Natural killer cell (primary cell): Measurements from ENCODE around the gene PILRB. TPM values are rescaled to one million over a fixed set of nuclear protein-coding genes. Genes with fewer than 3 reads are reported as not detected.
"Not testable (repeated sequence)": the region's sequence is repeated elsewhere in the genome, so short reads cannot be mapped to it uniquely, and the experiment has no call there.

Source experiments
- ATAC-seq, 3 donors: fragments of 150-1000 bp in 2 of 3; fragments of 200-7000 bp in 1 of 3; cut with Tn5 transposase; 1 replicate in 1 of 3; 2 replicates in 2 of 3; pipeline ENCODE4 v1.10.0; 2021; ENCODE audit warnings: mild to moderate bottlenecking in 2 of 3, moderate library complexity in 2 of 3
- DNase-seq, 2 donors: peaks; one replicate each; pipeline versions ENCODE4 v3.0.0 to v3.0.0-alpha.2; 2013 to 2021; ENCODE audit warnings: mixed read lengths in 1 of 2
- H3K27ac ChIP-seq: one replicate; pipeline ENCODE4 v1.5.1; 2013; ENCODE audit warnings: mild to moderate bottlenecking, low read length
- H3K27me3 ChIP-seq: one replicate; pipeline ENCODE4 v1.6.1; 2013; ENCODE audit warnings: low read length; ENCODE audit not compliant: control insufficient read depth, insufficient read depth
- H3K36me3 ChIP-seq: one replicate; pipeline ENCODE4 v1.6.1; 2013; ENCODE audit warnings: low read length; ENCODE audit not compliant: control insufficient read depth, insufficient read depth
- H3K4me1 ChIP-seq: one replicate; pipeline ENCODE4 v1.6.1; 2013; ENCODE audit warnings: low read length; ENCODE audit not compliant: control insufficient read depth, insufficient read depth
- H3K4me3 ChIP-seq: one replicate; pipeline ENCODE4 v1.5.1; 2013; ENCODE audit warnings: low read length
- H3K9me3 ChIP-seq: one replicate; pipeline ENCODE4 v1.6.1; 2013; ENCODE audit warnings: low read length; ENCODE audit not compliant: control insufficient read depth, insufficient read depth
- H3K27ac Mint-ChIP-seq, 2 donors: one replicate each; pipeline ENCODE4 v1.8.0; 2022; ENCODE audit warnings: mild to moderate bottlenecking in 2 of 2, mixed read lengths in 2 of 2, moderate library complexity in 1 of 2
- H3K27me3 Mint-ChIP-seq, 2 donors: one replicate each; pipeline ENCODE4 v1.8.0; 2022; ENCODE audit warnings: low read depth in 2 of 2, mixed read lengths in 2 of 2
- H3K36me3 Mint-ChIP-seq: one replicate; pipeline ENCODE4 v1.8.0; 2022; ENCODE audit warnings: mixed read lengths
- H3K4me1 Mint-ChIP-seq, 2 donors: one replicate each; pipeline ENCODE4 v1.8.0; 2022; ENCODE audit warnings: mixed read lengths in 2 of 2
- H3K4me3 Mint-ChIP-seq: one replicate; pipeline ENCODE4 v1.8.0; 2022; ENCODE audit warnings: mild to moderate bottlenecking, moderate library complexity, mixed read lengths
- H3K9me3 Mint-ChIP-seq, 2 donors: one replicate each; pipeline ENCODE4 v1.8.0; 2022; ENCODE audit warnings: mixed read lengths in 2 of 2
- CTCF ChIP-seq: fragments of 200-600 bp; IDR thresholded peaks from one replicate; pipeline ENCODE4 v1.8.0; 2022; ENCODE audit warnings: antibody characterized with exemption
- WGBS: methylation state at CpG from one replicate; pipeline ENCODE4 v1.1.7; 2013; ENCODE audit warnings: missing lambda C conversion rate; ENCODE audit not compliant: insufficient coverage; 5-methylcytosine and 5-hydroxymethylcytosine counted together
- intact Hi-C: fragments of 100-400 bp; cut with micrococcal nuclease; formaldehyde crosslinking; loops from one replicate; pipeline ENCODE4 v1.14.2; 2022
- total RNA-seq, 4 donors: library from RNA; stranded (reverse); fragments of 120-200 nt in 1 of 4; gene quantifications; one replicate each; pipeline versions ENCODE4 v1.2.3 to v1.2.4, GENCODE V29; 2013 to 2022

PILRB gene
- total RNA-seq: 100 to 1,000 TPM; 143 to 206 (median 157) TPM
- total RNA-seq (2013): 79.6 TPM

- Mint-ChIP-seq H3K9me3 (no peaks in the 10 kb centered on the region), H3K4me1 (peaks cover 17 to 40% of the 10 kb centered on the region in 2 donors), H3K27ac (peak within 1 kb of the TSS; percentile 66 to 98), H3K36me3 (peaks cover 14% of the 10 kb centered on the region), H3K27me3 (no peaks in the 10 kb centered on the region), H3K4me3 (no peak within 1 kb of the TSS)
- no peak within 1 kb of the TSS for H3K4me3 ChIP-seq
- no peak within 1 kb of the TSS for H3K27ac ChIP-seq
- ATAC-seq: peak in 1 of 3 donors; percentile 26
- H3K36me3 ChIP-seq: peaks cover 82% of the 10 kb centered on the region
- no peak for TF ChIP-seq CTCF
- no peak for DNase-seq
- WGBS: 85% methylated on average over 9 of the region's 11 CpGs
- H3K27me3 ChIP-seq: no peaks in the 10 kb centered on the region
- H3K9me3 ChIP-seq: no peaks in the 10 kb centered on the region
- intact Hi-C loops: no loop called here
- peaks cover 42% of the 10 kb centered on the region for H3K4me1 ChIP-seq
These were observed at the start of gene PILRB for GRCh38 chr7:100358027-100358856. TSS of gene PILRB (plus strand) at chr7:100358117. CDS start at chr7:100358303, 186 bp downstream.

- H3K27ac ChIP-seq, ATAC-seq, H3K4me1 Mint-ChIP-seq, H3K27me3 Mint-ChIP-seq, H3K36me3 Mint-ChIP-seq, intact Hi-C loops, DNase-seq, H3K9me3 Mint-ChIP-seq, H3K4me3 ChIP-seq, H3K36me3 ChIP-seq, H3K9me3 ChIP-seq, H3K27me3 ChIP-seq: not testable (repeated sequence)
- Mint-ChIP-seq H3K4me3 (peak overlapping the region; percentile 79), H3K27ac (peak overlapping the region; percentile 68 to 87)
- WGBS: 46% methylated on average over 1 of the region's 5 CpGs
- H3K4me1 ChIP-seq: peaks cover 15% of the 10 kb centered on the region
These were observed 39.6 kb upstream of the PILRB start for GRCh38 chr7:100318329-100318728.

GRCh38 chr7:100321648-100322047, 36.3 kb upstream of the PILRB start:
- H3K27ac ChIP-seq, H3K9me3 ChIP-seq, H3K27me3 Mint-ChIP-seq, H3K4me3 Mint-ChIP-seq, intact Hi-C loops, ATAC-seq, H3K36me3 ChIP-seq, H3K36me3 Mint-ChIP-seq, H3K27me3 ChIP-seq, H3K27ac Mint-ChIP-seq, H3K4me3 ChIP-seq, H3K9me3 Mint-ChIP-seq, DNase-seq: not testable (repeated sequence)
- WGBS: no CpG with 5 or more reads among the region's 1 CpG
- H3K4me1 ChIP-seq: peaks cover 15% of the 10 kb centered on the region
- peaks cover 9 to 14% of the 10 kb centered on the region in 2 donors for H3K4me1 Mint-ChIP-seq

- H3K4me1 Mint-ChIP-seq, DNase-seq, H3K36me3 ChIP-seq, H3K9me3 Mint-ChIP-seq, H3K4me1 ChIP-seq, H3K36me3 Mint-ChIP-seq, H3K27ac ChIP-seq, intact Hi-C loops, H3K4me3 Mint-ChIP-seq, H3K27me3 Mint-ChIP-seq, H3K9me3 ChIP-seq, ATAC-seq, H3K27me3 ChIP-seq, H3K4me3 ChIP-seq: not testable (repeated sequence)
- WGBS: 96% methylated on average over 8 of the region's 13 CpGs
- peak overlapping the region in 1 of 2 donors; percentile 70 for H3K27ac Mint-ChIP-seq
These were observed 33.7 kb upstream of the PILRB start for GRCh38 chr7:100324194-100324593.

- H3K27ac Mint-ChIP-seq: peak overlapping the region in 1 of 2 donors; percentile 1
- H3K27me3 Mint-ChIP-seq, ATAC-seq, H3K4me3 Mint-ChIP-seq, H3K4me3 ChIP-seq, H3K4me1 ChIP-seq, H3K27ac ChIP-seq, DNase-seq, H3K4me1 Mint-ChIP-seq, H3K36me3 Mint-ChIP-seq, H3K36me3 ChIP-seq, H3K9me3 Mint-ChIP-seq, H3K27me3 ChIP-seq, H3K9me3 ChIP-seq, intact Hi-C loops: not testable (repeated sequence)
- 84% methylated on average over 7 of the region's 9 CpGs for WGBS
These were observed 32.2 kb upstream of the PILRB start for GRCh38 chr7:100325671-100326070.

GRCh38 chr7:100326914-100327313, 31.0 kb upstream of the PILRB start:
- H3K36me3 Mint-ChIP-seq, H3K27ac ChIP-seq, intact Hi-C loops, H3K9me3 ChIP-seq, H3K4me1 Mint-ChIP-seq, H3K9me3 Mint-ChIP-seq, H3K27ac Mint-ChIP-seq, H3K4me3 Mint-ChIP-seq, H3K27me3 Mint-ChIP-seq, H3K4me3 ChIP-seq, ATAC-seq, H3K4me1 ChIP-seq, H3K36me3 ChIP-seq, H3K27me3 ChIP-seq, DNase-seq: not testable (repeated sequence)
- WGBS: over 99% methylated on average over 7 of the region's 11 CpGs
